ENCODE data around the gene ZNF408. TPM values are rescaled to one million over a fixed set of nuclear protein-coding genes. Genes with fewer than 3 reads are reported as not detected.

Gene ZNF408
- total RNA-seq, 2 donors from 2014 or later, result 13.2 to 18.9 TPM

DNA sequence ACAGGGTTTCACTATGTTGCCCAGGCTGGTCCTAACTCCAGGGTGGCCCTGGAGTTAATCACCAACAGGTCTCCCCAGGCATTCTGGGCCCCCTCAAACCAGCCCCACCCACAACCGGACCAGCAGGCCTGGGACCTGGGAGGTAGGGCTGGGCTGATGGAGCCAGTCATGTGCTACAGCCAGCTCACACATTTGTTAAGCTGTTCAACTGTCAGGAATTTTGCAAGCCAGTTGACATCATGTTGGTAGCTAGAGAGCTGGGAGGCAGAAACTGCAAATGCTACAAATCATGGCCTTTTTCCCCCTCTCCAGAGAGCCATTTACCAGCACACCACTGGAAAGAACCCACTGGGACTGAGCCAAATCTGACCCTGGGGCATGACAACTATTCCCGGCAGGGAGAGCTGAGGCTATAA is 7.2 kb upstream of the ZNF408 start:
- Histone ChIP-seq H3K27me3 (ENCODE audit: control insufficient read depth, insufficient read depth, low read length, poor library complexity, severe bottlenecking) (no peaks in the 10 kb centered on the region), H3K36me3 (ENCODE audit: control insufficient read depth, insufficient read depth, low read length) (peaks cover 33% of the 10 kb centered on the region), H3K27ac (ENCODE audit: low read depth, low read length) (no peak overlapping the region), H3K9ac (ENCODE audit: extremely low read depth, low read length, poor library complexity, severe bottlenecking) (no peak overlapping the region), H3K4me1 (ENCODE audit: control insufficient read depth, insufficient read depth, low read length) (peaks cover 5% of the 10 kb centered on the region), H3K9me3 (ENCODE audit: control insufficient read depth, low read length) (no peaks in the 10 kb centered on the region), H3K4me3 (ENCODE audit: low read length) (no peak overlapping the region)
- no peak overlapping the region for H3K4me3 Mint-ChIP-seq
- no peak overlapping the region for H3K27ac Mint-ChIP-seq
- DNase-seq, result no peak
- TF ChIP-seq, protein P1, sequence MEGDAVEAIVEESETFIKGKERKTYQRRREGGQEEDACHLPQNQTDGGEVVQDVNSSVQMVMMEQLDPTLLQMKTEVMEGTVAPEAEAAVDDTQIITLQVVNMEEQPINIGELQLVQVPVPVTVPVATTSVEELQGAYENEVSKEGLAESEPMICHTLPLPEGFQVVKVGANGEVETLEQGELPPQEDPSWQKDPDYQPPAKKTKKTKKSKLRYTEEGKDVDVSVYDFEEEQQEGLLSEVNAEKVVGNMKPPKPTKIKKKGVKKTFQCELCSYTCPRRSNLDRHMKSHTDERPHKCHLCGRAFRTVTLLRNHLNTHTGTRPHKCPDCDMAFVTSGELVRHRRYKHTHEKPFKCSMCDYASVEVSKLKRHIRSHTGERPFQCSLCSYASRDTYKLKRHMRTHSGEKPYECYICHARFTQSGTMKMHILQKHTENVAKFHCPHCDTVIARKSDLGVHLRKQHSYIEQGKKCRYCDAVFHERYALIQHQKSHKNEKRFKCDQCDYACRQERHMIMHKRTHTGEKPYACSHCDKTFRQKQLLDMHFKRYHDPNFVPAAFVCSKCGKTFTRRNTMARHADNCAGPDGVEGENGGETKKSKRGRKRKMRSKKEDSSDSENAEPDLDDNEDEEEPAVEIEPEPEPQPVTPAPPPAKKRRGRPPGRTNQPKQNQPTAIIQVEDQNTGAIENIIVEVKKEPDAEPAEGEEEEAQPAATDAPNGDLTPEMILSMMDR (conservative IDR thresholded peaks at IDR 0.05), result no peak
- no peaks in the 10 kb centered on the region for H3K27me3 Mint-ChIP-seq (ENCODE audit: insufficient read depth)
- 98% methylated on average over 2 of the region's 2 CpGs; no CpG with 5 or more reads in 1 of the 2 experiments for WGBS, 2 experiments (ENCODE audit: insufficient coverage in 1 of 2, insufficient read length in 1 of 2)
- peaks cover 5% of the 10 kb centered on the region for H3K4me1 Mint-ChIP-seq
- H3K36me3 Mint-ChIP-seq (ENCODE audit: low read depth), result peaks cover 21% of the 10 kb centered on the region
- no peaks in the 10 kb centered on the region for H3K9me3 Mint-ChIP-seq

DNA sequence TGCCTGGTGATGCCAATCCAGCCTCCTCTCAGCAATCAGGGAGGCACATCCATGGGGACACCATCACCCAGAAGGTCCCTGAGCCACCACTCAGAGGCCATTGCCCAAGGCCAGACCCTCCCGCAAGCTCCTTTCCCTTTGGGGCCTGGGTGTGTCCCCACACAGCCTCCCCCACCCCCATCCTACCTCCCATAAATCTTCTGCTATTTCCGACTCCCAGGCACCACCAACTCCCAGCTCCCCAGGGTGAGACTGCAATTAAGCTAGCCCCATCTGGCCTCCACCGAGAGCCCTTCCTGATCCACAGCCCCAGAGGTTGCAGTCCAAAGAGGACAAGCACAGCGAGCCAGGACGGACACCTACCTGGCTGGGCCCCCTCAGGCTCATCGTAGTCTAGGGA is 6.8 kb upstream of the ZNF408 start:
- Histone ChIP-seq H3K9ac (ENCODE audit: extremely low read depth, low read length, poor library complexity, severe bottlenecking) (no peak overlapping the region), H3K9me3 (ENCODE audit: control insufficient read depth, low read length) (no peaks in the 10 kb centered on the region), H3K36me3 (ENCODE audit: control insufficient read depth, insufficient read depth, low read length) (peaks cover 33% of the 10 kb centered on the region), H3K4me1 (ENCODE audit: control insufficient read depth, insufficient read depth, low read length) (peaks cover 5% of the 10 kb centered on the region), H3K27ac (ENCODE audit: low read depth, low read length) (no peak overlapping the region), H3K4me3 (ENCODE audit: low read length) (no peak overlapping the region), H3K27me3 (ENCODE audit: control insufficient read depth, insufficient read depth, low read length, poor library complexity, severe bottlenecking) (no peaks in the 10 kb centered on the region)
- Mint-ChIP-seq H3K27me3 (ENCODE audit: insufficient read depth) (no peaks in the 10 kb centered on the region), H3K36me3 (ENCODE audit: low read depth) (peaks cover 19% of the 10 kb centered on the region), H3K4me3 (no peak overlapping the region), H3K9me3 (no peaks in the 10 kb centered on the region), H3K27ac (no peak overlapping the region), H3K4me1 (peaks cover 5% of the 10 kb centered on the region)
- TF ChIP-seq, protein P1 (conservative IDR thresholded peaks at IDR 0.05), result no peak
- WGBS, 2 experiments (ENCODE audit: insufficient coverage in 1 of 2, insufficient read length in 1 of 2), result 91% methylated on average over 6 of the region's 6 CpGs; no CpG with 5 or more reads in 1 of the 2 experiments
- DNase-seq, result no peak

DNA sequence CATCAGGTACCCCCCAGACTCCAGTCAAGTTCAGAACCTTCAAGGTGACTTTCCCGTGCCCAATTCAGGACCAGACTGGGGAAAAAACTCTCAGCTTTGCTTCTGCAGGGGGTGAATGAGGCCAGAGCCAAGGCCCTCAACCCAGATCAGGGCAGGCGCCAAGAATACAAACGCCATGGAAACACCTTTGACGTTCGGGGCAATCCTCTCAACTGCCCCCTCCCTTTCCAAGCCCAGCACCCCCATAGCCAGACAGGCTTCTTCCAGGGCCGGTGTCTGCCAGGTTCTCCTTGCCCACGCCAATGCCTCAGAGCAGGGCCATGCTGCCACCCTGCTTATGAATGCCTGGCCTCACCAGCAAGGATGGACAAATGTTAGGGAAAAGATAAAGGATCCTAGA is 6.2 kb upstream of the ZNF408 start:
- Mint-ChIP-seq H3K36me3 (ENCODE audit: low read depth) (peaks cover 17% of the 10 kb centered on the region), H3K27me3 (ENCODE audit: insufficient read depth) (no peaks in the 10 kb centered on the region), H3K27ac (no peak overlapping the region), H3K4me3 (no peak overlapping the region), H3K9me3 (no peaks in the 10 kb centered on the region), H3K4me1 (peaks cover 5% of the 10 kb centered on the region)
- no peak for DNase-seq
- no peaks in the 10 kb centered on the region for H3K27me3 ChIP-seq (ENCODE audit: control insufficient read depth, insufficient read depth, low read length, poor library complexity, severe bottlenecking)
- TF ChIP-seq, protein P1 (conservative IDR thresholded peaks at IDR 0.05), result no peak
- peaks cover 5% of the 10 kb centered on the region for H3K4me1 ChIP-seq (ENCODE audit: control insufficient read depth, insufficient read depth, low read length)
- no peak overlapping the region for H3K9ac ChIP-seq (ENCODE audit: extremely low read depth, low read length, poor library complexity, severe bottlenecking)
- H3K9me3 ChIP-seq (ENCODE audit: control insufficient read depth, low read length), result no peaks in the 10 kb centered on the region
- WGBS, 2 experiments (ENCODE audit: insufficient coverage in 1 of 2, insufficient read length in 1 of 2), result 92 to 100% methylated on average over 1 to 7 of the region's 7 CpGs
- H3K27ac ChIP-seq (ENCODE audit: low read depth, low read length), result no peak overlapping the region
- H3K36me3 ChIP-seq (ENCODE audit: control insufficient read depth, insufficient read depth, low read length), result peaks cover 30% of the 10 kb centered on the region
- no peak overlapping the region for H3K4me3 ChIP-seq (ENCODE audit: low read length)

Measured in endodermal cell (in vitro differentiated cells).